Glomerular visceral epithelial cell (primary cell): ENCODE measurements around the gene APBA2.
A peak's percentile ranks its signal among the peaks of the same experiment; 100 is the strongest.

Source experiments
- DNase-seq: peaks from one replicate; pipeline ENCODE4 v3.0.0-alpha.2; 2016; ENCODE audit errors: extremely low spot score

The APBA2 gene

GRCh38 chr15:29120593-29121368, 235.0 kb downstream of the APBA2 start:
- DNase-seq: no peak

- no peak for DNase-seq
These were observed 235.5 kb downstream of the APBA2 start for GRCh38 chr15:29121369-29121656.

- no peak for DNase-seq
These were observed 236.1 kb downstream of the APBA2 start for GRCh38 chr15:29121907-29122306.

GRCh38 chr15:29122506-29122905, 236.7 kb downstream of the APBA2 start:
- no peak for DNase-seq

- no peak for DNase-seq
These were observed 237.4 kb downstream of the APBA2 start for GRCh38 chr15:29123171-29123570.

GRCh38 chr15:29123991-29124390, 238.2 kb downstream of the APBA2 start:
- DNase-seq: no peak

GRCh38 chr15:29124581-29125381, 239.0 kb downstream of the APBA2 start:
- DNase-seq: peak; percentile 19

GRCh38 chr15:29125382-29126207, 239.8 kb downstream of the APBA2 start:
- no peak for DNase-seq

GRCh38 chr15:29126208-29126536, 240.4 kb downstream of the APBA2 start:
- DNase-seq: no peak

GRCh38 chr15:29126821-29127461, 241.2 kb downstream of the APBA2 start:
- no peak for DNase-seq

- DNase-seq: no peak
These were observed 242.0 kb downstream of the APBA2 start for GRCh38 chr15:29127506-29128430.

GRCh38 chr15:29128671-29129070, 242.9 kb downstream of the APBA2 start:
- DNase-seq: no peak

GRCh38 chr15:29129221-29129620, 243.4 kb downstream of the APBA2 start:
- DNase-seq: no peak

- DNase-seq: no peak
These were observed 244.2 kb downstream of the APBA2 start for GRCh38 chr15:29129926-29130325.

- DNase-seq: no peak
These were observed 244.7 kb downstream of the APBA2 start for GRCh38 chr15:29130476-29130875.

GRCh38 chr15:29130951-29131839, 245.4 kb downstream of the APBA2 start:
- no peak for DNase-seq

GRCh38 chr15:29131840-29132420, 246.2 kb downstream of the APBA2 start:
- DNase-seq: no peak

GRCh38 chr15:29132735-29133181, 247.0 kb downstream of the APBA2 start:
- DNase-seq: no peak

- no peak for DNase-seq
These were observed 247.5 kb downstream of the APBA2 start for GRCh38 chr15:29133321-29133720.
